ENCODE results near the gene SLC34A3. TPM values are rescaled to one million over a fixed set of nuclear protein-coding genes. Genes with fewer than 3 reads are reported as not detected.

The SLC34A3 gene
- total RNA-seq, 2 experiments from 2014 or later: not detected

DNA sequence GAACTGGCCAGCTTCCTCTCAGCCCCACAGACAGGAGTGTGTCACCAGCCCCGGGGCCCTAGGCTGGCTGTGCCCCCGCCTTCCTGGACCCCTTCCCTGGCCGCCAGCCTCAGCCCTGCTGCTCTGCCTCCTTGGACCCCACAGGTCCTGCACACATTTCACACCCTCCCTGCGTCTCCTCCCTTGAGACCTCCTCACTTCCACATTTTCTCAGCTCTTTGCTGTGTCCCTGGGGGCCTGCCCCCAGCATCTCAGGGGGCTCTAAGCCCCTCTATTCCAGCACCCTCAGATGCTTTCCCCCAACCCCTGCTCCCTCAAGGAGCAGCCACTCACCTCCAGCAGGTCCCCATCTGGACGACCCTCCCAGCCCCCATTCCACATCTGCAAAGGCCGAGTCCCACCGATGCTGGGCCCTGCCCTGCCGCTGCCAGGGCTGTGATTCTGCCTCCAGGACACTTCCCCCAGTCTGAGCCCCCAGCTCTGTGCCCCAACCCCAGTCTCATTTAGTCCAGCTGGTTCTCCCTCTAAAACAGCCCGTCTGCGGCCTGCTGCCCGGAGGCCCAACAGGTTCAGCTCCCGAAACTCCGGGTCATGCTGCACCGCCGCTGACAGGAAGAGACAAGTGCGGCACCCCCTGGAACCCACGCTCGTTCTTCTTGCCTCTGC lies 4.2 kb downstream of the SLC34A3 start:
- ATAC-seq: no peak
- TF ChIP-seq, protein P1, sequence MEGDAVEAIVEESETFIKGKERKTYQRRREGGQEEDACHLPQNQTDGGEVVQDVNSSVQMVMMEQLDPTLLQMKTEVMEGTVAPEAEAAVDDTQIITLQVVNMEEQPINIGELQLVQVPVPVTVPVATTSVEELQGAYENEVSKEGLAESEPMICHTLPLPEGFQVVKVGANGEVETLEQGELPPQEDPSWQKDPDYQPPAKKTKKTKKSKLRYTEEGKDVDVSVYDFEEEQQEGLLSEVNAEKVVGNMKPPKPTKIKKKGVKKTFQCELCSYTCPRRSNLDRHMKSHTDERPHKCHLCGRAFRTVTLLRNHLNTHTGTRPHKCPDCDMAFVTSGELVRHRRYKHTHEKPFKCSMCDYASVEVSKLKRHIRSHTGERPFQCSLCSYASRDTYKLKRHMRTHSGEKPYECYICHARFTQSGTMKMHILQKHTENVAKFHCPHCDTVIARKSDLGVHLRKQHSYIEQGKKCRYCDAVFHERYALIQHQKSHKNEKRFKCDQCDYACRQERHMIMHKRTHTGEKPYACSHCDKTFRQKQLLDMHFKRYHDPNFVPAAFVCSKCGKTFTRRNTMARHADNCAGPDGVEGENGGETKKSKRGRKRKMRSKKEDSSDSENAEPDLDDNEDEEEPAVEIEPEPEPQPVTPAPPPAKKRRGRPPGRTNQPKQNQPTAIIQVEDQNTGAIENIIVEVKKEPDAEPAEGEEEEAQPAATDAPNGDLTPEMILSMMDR (IDR thresholded peaks at IDR 0.05): no peak
- H3K27ac Mint-ChIP-seq: no peak overlapping the region

GRCh38 chr9:137235424-137236237 lies 4.9 kb downstream of the SLC34A3 start:
- peaks cover 10% of the 10 kb centered on the region for H3K27me3 Mint-ChIP-seq
- no peak overlapping the region for H3K27ac Mint-ChIP-seq
- no peak overlapping the region for H3K4me3 Mint-ChIP-seq
- DNase-seq (no peak), ATAC-seq (no peak)
- ChIA-PET POLR2A (interaction anchor here (1.0 to 1.6 kb wide), 2 partner anchors 10 to 35 kb away, joined by 3 to 4 read pairs; partner anchors contain the start of gene TPRN), CTCF (interaction anchor here (1.1 to 2.9 kb wide), 19 partner anchors 9 to 287 kb away, joined by 3 to 58 read pairs (median 7); partner anchors contain the start of genes CYSRT1, DPP7, NELFB and RNF208)
- H3K4me1 Mint-ChIP-seq (ENCODE audit: low read depth): peaks cover 13% of the 10 kb centered on the region
- H3K36me3 Mint-ChIP-seq (ENCODE audit: low read depth): peaks cover 3% of the 10 kb centered on the region
- H3K9me3 Mint-ChIP-seq: no peaks in the 10 kb centered on the region
- intact Hi-C loops (cut with micrococcal nuclease): no loop called here
- TF ChIP-seq, protein P1 (IDR thresholded peaks at IDR 0.05): no peak

More for the DNA sequence above, 4.2 kb downstream of the SLC34A3 start:
- ChIA-PET CTCF (interaction anchor here (1.3 to 2.9 kb wide), 3 partner anchors 11 to 107 kb away, joined by 3 to 58 read pairs (median 19); partner anchors contain the start of genes CYSRT1, NELFB, RNF208 and RNF224), POLR2A (interaction anchor here (1.2 to 1.6 kb wide), 2 partner anchors 11 to 28 kb away, joined by 3 to 4 read pairs; no protein-coding TSS in a partner anchor)
- Mint-ChIP-seq H3K27me3 (peaks cover 10% of the 10 kb centered on the region), H3K36me3 (ENCODE audit: low read depth) (peaks cover 3% of the 10 kb centered on the region), H3K4me1 (ENCODE audit: low read depth) (peaks cover 13% of the 10 kb centered on the region), H3K4me3 (no peak overlapping the region), H3K9me3 (no peaks in the 10 kb centered on the region)
- no peak for DNase-seq
- intact Hi-C loops (cut with micrococcal nuclease): no loop called here

- TF ChIP-seq, protein P1 (IDR thresholded peaks at IDR 0.05): peak; percentile 100
- DNase-seq: peak; percentile 96
- ATAC-seq: peak; percentile 46
- CTCF ChIA-PET: interaction anchor here (0.6 to 2.9 kb wide), 49 partner anchors 9 to 446 kb away, joined by 3 to 58 read pairs (median 4); partner anchors contain the start of genes CYSRT1, DPP7, MAN1B1 and NDOR1
- Mint-ChIP-seq H3K9me3 (no peaks in the 10 kb centered on the region), H3K27me3 (peaks cover 10% of the 10 kb centered on the region), H3K4me3 (no peak overlapping the region), H3K36me3 (ENCODE audit: low read depth) (peaks cover 5% of the 10 kb centered on the region), H3K4me1 (ENCODE audit: low read depth) (peaks cover 15% of the 10 kb centered on the region), H3K27ac (no peak overlapping the region)
- POLR2A ChIA-PET: interaction anchor here (0.5 to 1.8 kb wide), 8 partner anchors 10 to 123 kb away, joined by 3 to 5 read pairs (median 3); partner anchors contain the start of gene TPRN
- intact Hi-C loops (cut with micrococcal nuclease): no loop called here
Measured at GRCh38 chr9:137236238-137236935, 5.7 kb downstream of the SLC34A3 start.

DNA sequence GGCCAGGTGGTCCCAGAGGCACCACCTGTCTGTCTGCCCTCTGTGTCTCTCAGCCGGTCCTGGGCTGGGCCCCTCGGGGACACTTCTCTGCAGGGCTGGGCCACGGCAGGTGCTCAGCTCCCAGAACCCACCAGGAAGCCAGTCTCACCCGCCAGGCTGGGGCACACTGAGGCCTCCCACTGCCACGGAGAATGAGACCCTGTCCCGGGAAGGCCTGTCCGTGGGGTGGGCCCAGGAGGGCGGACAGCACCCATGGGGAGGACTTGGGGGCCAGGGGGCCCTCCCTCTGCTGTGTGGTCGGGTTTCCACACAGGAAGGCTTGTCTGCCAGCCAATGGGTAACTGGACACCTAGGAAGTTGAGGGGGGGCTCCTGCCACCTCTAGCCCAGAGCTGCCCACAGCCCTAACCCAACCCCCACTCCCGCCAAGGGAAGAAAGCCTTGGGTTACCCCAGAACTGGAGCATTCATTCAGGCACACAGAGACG lies 6.3 kb downstream of the SLC34A3 start:
- Mint-ChIP-seq H3K27me3 (peaks cover 8% of the 10 kb centered on the region), H3K36me3 (ENCODE audit: low read depth) (peaks cover 7% of the 10 kb centered on the region), H3K9me3 (no peaks in the 10 kb centered on the region), H3K27ac (no peak overlapping the region), H3K4me3 (no peak overlapping the region), H3K4me1 (ENCODE audit: low read depth) (peaks cover 15% of the 10 kb centered on the region)
- TF ChIP-seq, protein P1 (IDR thresholded peaks at IDR 0.05): no peak
- no peak for DNase-seq
- CTCF ChIA-PET: interaction anchor here (0.6 to 2.9 kb wide), 49 partner anchors 8 to 446 kb away, joined by 3 to 58 read pairs (median 4); partner anchors contain the start of genes CYSRT1, DPP7, MAN1B1 and NDOR1
- intact Hi-C loops (cut with micrococcal nuclease): no loop called here
- ATAC-seq: no peak
- POLR2A ChIA-PET: interaction anchor here (0.6 to 1.8 kb wide), 6 partner anchors 13 to 124 kb away, joined by 3 to 5 read pairs (median 3); partner anchors contain the start of gene TPRN

Data from activated CD8-positive, alpha-beta T cell treated with anti-CD3 and anti-CD28 coated beads for 36 hours (primary cell).